ENCODE data around the gene DLG2. TPM values are rescaled to one million over a fixed set of nuclear protein-coding genes. Genes with fewer than 3 reads are reported as not detected.

The DLG2 gene
- total RNA-seq, 1 donor from 2014 or later: 5.1 TPM

DNA sequence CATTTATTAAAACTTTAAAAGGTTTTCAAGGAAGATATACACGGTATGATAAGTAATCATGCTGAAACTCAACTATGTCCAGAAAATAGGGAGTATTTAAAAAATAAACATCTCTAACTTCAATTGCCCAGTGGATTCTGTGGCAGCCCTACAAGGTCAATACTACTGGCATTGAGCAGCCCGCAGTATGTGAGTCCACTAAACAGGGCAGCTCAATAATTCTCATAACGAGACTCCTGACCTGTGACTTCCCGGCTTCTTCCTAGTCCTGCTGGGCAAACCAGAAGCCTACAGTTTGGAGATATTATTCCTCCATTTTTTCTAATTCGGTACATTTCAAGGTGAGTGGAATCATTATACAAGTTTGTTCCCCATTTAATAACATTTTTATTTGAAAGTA lies 1760.5 kb downstream of the DLG2 start:
- TF ChIP-seq, protein P1, sequence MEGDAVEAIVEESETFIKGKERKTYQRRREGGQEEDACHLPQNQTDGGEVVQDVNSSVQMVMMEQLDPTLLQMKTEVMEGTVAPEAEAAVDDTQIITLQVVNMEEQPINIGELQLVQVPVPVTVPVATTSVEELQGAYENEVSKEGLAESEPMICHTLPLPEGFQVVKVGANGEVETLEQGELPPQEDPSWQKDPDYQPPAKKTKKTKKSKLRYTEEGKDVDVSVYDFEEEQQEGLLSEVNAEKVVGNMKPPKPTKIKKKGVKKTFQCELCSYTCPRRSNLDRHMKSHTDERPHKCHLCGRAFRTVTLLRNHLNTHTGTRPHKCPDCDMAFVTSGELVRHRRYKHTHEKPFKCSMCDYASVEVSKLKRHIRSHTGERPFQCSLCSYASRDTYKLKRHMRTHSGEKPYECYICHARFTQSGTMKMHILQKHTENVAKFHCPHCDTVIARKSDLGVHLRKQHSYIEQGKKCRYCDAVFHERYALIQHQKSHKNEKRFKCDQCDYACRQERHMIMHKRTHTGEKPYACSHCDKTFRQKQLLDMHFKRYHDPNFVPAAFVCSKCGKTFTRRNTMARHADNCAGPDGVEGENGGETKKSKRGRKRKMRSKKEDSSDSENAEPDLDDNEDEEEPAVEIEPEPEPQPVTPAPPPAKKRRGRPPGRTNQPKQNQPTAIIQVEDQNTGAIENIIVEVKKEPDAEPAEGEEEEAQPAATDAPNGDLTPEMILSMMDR (IDR thresholded peaks at IDR 0.05; ENCODE audit: unreplicated experiment): no peak
- DNase-seq (ENCODE audit: low spot score): no peak
- Mint-ChIP-seq H3K4me1 (ENCODE audit: unreplicated experiment) (peaks cover 6% of the 10 kb centered on the region), H3K27ac (ENCODE audit: unreplicated experiment) (no peak overlapping the region), H3K27me3 (ENCODE audit: unreplicated experiment) (no peaks in the 10 kb centered on the region), H3K9me3 (ENCODE audit: unreplicated experiment) (no peaks in the 10 kb centered on the region), H3K4me3 (ENCODE audit: unreplicated experiment) (no peak overlapping the region), H3K36me3 (ENCODE audit: low read depth, unreplicated experiment) (no peaks in the 10 kb centered on the region)

DNA sequence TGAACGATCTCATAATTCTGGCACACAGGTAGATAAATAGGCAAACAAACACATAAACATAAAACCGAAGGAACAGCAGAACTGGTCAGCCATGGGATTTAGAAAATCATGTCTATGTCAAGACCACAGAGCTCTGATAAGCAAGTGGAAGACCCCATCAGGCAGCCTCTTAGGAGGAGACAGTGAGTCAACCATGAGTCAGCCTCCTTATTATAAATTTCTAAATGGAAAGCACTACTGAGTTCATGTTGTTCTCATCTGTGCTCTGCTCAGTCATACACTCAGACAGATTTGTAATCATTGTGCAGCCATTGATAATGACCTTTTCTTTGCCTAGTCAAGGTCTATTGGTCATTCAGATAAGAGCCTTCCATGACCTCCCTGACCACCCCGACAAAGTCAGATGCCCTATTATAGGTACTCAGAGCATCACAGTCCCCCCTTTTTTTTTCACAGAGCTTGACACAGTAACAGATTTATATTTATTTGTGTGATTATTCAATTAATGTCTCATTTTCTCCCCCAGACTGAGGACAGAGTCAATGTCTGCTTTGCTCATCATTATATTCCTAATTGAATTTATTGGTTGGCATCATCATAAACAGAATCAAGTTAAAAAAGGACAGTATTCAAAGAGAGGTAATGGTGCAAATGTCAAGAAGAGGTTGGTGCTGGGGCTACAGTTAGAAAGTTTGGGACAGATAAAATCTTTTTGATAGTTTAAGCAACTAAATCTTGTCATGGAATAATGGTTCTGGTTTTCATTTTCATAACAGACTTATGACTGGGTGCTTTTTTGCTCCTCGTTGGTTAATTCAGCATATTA lies 1761.3 kb downstream of the DLG2 start:
- no peak overlapping the region for H3K4me3 Mint-ChIP-seq (ENCODE audit: unreplicated experiment)
- TF ChIP-seq, protein P1 (IDR thresholded peaks at IDR 0.05; ENCODE audit: unreplicated experiment): no peak
- H3K9me3 Mint-ChIP-seq (ENCODE audit: unreplicated experiment): no peaks in the 10 kb centered on the region
- no peaks in the 10 kb centered on the region for H3K27me3 Mint-ChIP-seq (ENCODE audit: unreplicated experiment)
- no peak for DNase-seq (ENCODE audit: low spot score)
- peaks cover 6% of the 10 kb centered on the region for H3K4me1 Mint-ChIP-seq (ENCODE audit: unreplicated experiment)
- no peak overlapping the region for H3K27ac Mint-ChIP-seq (ENCODE audit: unreplicated experiment)
- no peaks in the 10 kb centered on the region for H3K36me3 Mint-ChIP-seq (ENCODE audit: low read depth, unreplicated experiment)

DNA sequence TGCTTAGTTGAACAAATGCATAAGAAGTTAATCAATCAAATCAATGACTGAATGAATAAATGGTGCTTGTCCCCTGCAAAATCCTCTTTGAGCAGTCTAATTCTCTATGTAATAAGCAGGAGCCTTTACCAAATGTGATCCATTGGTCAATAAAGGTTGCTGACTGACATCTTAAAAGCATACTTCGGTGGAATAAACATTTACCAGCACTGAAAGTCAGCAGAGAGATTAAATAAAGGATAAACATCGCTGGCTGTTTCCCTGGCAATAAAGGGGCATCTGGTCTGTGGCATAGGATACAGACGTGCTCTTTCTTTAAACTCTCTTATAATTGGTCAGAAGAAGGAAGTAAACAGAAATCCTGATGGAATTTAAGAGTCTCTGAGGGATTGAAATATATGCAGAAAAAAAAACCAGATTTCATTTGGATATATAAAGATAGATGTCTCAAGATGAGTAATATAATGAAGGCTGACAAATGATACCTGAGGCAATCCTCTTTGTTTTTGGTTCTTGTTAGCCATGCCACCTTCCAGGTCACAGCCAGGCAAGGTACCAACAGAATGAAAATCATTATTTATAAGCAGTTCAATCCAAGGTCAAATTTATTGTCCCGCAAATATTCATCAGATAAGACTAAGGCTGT lies 1762.6 kb downstream of the DLG2 start:
- TF ChIP-seq, protein P1 (IDR thresholded peaks at IDR 0.05; ENCODE audit: unreplicated experiment): no peak
- H3K9me3 Mint-ChIP-seq (ENCODE audit: unreplicated experiment): no peaks in the 10 kb centered on the region
- H3K4me1 Mint-ChIP-seq (ENCODE audit: unreplicated experiment): peaks cover 6% of the 10 kb centered on the region
- H3K36me3 Mint-ChIP-seq (ENCODE audit: low read depth, unreplicated experiment): no peaks in the 10 kb centered on the region
- no peaks in the 10 kb centered on the region for H3K27me3 Mint-ChIP-seq (ENCODE audit: unreplicated experiment)
- no peak overlapping the region for H3K27ac Mint-ChIP-seq (ENCODE audit: unreplicated experiment)
- H3K4me3 Mint-ChIP-seq (ENCODE audit: unreplicated experiment): no peak overlapping the region
- DNase-seq (ENCODE audit: low spot score): no peak

DNA sequence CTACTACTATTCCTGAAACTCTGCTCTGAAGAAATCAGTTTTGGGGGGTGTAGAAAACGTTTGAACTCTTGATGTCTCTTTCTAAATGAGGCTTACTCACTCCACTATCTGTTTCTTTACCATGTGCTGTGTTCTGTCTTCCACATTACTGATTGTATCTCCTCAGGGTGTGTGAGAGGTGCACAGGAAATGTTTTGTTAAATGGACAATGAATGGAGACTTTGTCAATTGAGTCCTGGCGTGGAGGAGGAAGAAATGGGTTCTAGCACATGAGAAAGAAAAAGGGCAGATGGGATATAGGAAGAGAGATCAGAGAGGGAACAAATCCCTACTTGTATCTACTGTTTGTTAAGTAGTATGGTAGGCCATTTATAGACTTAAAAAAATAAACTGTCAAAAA lies 1763.9 kb downstream of the DLG2 start:
- no peaks in the 10 kb centered on the region for H3K9me3 Mint-ChIP-seq (ENCODE audit: unreplicated experiment)
- TF ChIP-seq, protein P1 (IDR thresholded peaks at IDR 0.05; ENCODE audit: unreplicated experiment): no peak
- peaks cover 6% of the 10 kb centered on the region for H3K4me1 Mint-ChIP-seq (ENCODE audit: unreplicated experiment)
- H3K36me3 Mint-ChIP-seq (ENCODE audit: low read depth, unreplicated experiment): no peaks in the 10 kb centered on the region
- DNase-seq (ENCODE audit: low spot score): no peak
- H3K27me3 Mint-ChIP-seq (ENCODE audit: unreplicated experiment): no peaks in the 10 kb centered on the region
- H3K4me3 Mint-ChIP-seq (ENCODE audit: unreplicated experiment): no peak overlapping the region
- no peak overlapping the region for H3K27ac Mint-ChIP-seq (ENCODE audit: unreplicated experiment)

DNA sequence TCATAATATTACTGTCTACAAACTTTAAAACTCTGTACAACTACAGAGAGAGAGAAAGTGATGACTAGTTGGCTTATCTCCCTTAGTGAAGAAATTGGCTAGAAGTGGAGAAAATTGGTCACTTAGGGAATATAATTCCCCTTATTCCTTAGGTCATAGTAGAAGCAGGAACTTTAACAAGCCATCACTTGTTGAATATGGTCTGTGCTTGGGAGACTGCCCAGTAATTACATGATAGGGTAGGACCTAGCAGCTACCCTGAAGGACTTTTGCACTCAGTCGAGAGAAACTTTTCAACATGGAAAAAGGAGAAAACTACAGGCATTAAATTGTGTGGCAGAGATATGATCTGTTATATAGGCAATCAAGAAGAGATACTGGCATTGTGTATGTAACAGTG lies 1764.5 kb downstream of the DLG2 start:
- DNase-seq (ENCODE audit: low spot score): no peak
- Mint-ChIP-seq H3K4me1 (ENCODE audit: unreplicated experiment) (peaks cover 6% of the 10 kb centered on the region), H3K36me3 (ENCODE audit: low read depth, unreplicated experiment) (no peaks in the 10 kb centered on the region), H3K27me3 (ENCODE audit: unreplicated experiment) (no peaks in the 10 kb centered on the region), H3K27ac (ENCODE audit: unreplicated experiment) (no peak overlapping the region), H3K4me3 (ENCODE audit: unreplicated experiment) (no peak overlapping the region), H3K9me3 (ENCODE audit: unreplicated experiment) (no peaks in the 10 kb centered on the region)
- TF ChIP-seq, protein P1 (IDR thresholded peaks at IDR 0.05; ENCODE audit: unreplicated experiment): no peak
